G401 (cell line): Measurements from ENCODE around the gene GRIK5. TPM values are rescaled to one million over a fixed set of nuclear protein-coding genes. Genes with fewer than 3 reads are reported as not detected.

Experiments
- DNase-seq: peaks from one replicate; pipeline ENCODE4 v3.0.0-alpha.2; 2015; ENCODE audit warnings: low spot score
- in situ Hi-C: cut with HindIII; loops from 2 replicates; pipeline ENCODE4 v1.10.0; 2016; ENCODE audit warnings: low sequenced_read_pairs, mixed read lengths
- total RNA-seq: library from RNA; depleted of rRNA; stranded (reverse); fragments of >200 nt; shearing (Covaris generic); gene quantifications from 2 replicates; pipeline ENCODE4 v1.2.3, GENCODE V29; 2014

Gene GRIK5
- total RNA-seq, 1 experiment from 2014 or later, result 1.1 TPM

DNA sequence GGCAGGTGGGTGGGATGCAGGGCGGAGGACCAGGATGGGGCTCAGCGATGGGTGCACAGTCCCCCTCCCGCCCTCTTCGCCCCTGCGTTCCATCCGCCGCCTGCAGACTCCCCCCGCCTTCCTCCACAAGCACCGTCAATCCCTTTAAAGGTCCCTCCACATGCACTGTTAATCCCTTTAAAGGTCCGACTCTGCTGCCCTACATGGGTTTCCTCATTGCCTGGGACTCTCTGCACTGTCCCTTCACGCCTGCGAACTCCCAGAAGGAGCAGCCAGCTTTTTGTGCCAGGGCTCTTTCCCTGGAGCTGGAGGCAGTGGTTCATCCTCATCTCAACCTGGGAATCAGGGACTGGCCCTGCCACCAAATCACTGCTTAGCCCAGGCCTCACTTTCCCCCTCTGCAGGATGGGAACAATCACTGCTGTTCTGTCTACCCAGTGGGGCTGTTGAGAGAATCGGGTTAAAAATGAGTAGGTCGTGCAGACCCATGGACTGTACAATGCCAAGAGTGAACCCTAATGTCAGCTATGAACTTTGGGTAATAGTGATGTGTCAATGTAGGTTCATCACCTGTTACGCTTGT lies 26.3 kb upstream of the GRIK5 start:
- DNase-seq, result no peak
- in situ Hi-C loops, result no loop called here

DNA sequence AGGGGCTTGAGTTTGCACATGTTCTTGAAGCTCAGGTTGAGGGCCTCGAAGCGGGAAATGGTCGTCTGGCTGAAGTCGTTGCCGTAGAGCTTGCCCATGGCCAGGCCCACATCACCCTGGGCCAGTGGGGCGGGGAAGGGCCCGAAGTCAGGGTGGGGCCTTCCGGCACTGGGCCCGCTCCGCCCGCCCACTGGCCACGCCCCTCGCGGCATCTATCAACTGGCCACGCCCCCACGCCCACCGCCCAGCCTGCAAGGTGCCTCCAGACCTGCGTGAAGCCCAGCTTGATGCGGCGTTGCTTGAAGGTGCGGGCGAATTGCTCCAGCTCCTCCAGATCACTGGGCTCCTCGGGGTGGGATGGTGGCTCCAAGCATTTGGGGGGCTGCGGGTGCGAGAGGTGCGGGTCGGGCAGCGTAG lies 25.8 kb upstream of the GRIK5 start:
- no peak for DNase-seq
- in situ Hi-C loops, result no loop called here

DNA sequence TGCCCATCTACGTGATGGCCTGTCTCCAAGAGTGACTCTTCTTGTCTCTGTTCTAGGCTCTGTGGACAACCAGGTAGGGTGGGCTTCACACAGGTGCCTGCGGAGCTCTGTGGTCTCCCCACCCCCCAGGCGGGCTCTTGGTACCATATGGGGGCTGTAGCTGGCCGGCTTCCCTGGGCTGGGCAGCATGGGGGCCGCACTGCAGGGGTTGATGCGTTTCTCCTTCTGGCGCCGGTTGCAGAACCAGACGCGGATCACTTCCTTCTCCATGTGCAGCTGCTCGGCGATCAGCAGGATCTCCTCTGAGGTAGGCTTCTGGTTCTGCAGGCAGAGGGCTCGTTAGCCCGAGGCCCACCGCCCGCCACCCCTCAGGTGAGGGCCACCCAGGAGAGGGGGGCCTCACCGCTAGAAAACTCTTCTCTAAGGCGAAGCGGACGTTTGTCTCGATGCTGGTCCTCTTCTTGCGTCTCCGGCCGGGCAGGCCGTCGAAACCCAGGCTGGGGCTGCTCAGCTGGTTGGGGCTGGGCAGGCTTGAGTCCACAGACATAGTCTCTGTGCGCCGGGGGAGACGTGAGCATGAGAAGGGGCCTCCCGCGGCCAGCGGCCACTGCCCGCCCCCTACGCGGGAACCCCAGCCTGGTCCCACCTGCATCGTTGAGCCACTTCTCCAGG lies 25.3 kb upstream of the GRIK5 start:
- in situ Hi-C loops, result no loop called here
- no peak for DNase-seq

- DNase-seq, result no peak
- in situ Hi-C loops, result no loop called here
Observed at GRCh38 chr19:42093926-42094325, 23.9 kb upstream of the GRIK5 start.

- no peak for DNase-seq
- in situ Hi-C loops, result no loop called here
Observed at GRCh38 chr19:42093505-42093904, 23.5 kb upstream of the GRIK5 start.

GRCh38 chr19:42092350-42092749 lies 22.3 kb upstream of the GRIK5 start:
- DNase-seq, result no peak
- in situ Hi-C loops, result no loop called here

GRCh38 chr19:42091742-42092141 lies 21.7 kb upstream of the GRIK5 start:
- DNase-seq, result no peak
- in situ Hi-C loops, result no loop called here

GRCh38 chr19:42091300-42091699 lies 21.3 kb upstream of the GRIK5 start:
- in situ Hi-C loops, result no loop called here
- no peak for DNase-seq

DNA sequence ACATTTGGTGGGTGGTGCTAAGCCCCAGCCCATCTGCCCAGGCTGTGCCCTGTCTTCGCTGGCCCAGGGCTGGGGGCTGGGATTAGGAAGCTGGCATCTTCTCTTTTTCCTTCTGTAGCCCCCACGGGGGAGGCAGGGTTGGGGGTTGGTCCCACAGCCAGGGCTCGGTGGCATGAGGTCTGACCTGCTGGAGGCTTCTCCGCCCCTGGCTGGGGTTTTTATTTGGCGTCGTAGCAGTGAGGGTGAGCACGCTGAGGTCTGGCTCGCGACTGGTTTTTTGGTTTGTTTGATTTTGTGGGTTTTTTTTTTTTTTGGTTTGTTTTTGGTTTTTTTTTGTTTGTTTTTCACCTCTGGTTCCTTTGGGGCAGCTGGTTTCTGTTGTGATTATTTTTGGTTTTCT lies 20.7 kb upstream of the GRIK5 start:
- in situ Hi-C loops, result no loop called here
- no peak for DNase-seq

DNA sequence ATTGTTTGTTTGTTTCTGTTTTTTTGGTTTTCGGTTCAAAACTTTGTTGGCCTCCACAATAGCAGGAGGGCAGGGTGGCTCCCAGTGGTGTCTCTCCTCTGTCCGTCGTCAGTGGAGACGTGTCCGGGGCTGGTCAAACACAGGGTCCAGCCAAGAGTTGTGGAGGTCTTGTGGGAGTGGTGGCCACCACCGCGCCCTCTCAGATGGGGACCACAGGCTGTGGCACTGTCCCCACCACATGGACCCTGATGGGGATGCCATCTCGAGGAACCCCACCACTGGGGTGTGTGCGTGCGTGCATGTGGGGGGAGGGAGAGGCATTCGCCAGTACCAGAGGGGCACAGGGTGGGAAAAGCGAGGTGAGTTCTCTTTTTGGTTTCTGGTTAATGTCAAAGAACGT lies 19.8 kb upstream of the GRIK5 start:
- DNase-seq, result no peak
- in situ Hi-C loops, result no loop called here

DNA sequence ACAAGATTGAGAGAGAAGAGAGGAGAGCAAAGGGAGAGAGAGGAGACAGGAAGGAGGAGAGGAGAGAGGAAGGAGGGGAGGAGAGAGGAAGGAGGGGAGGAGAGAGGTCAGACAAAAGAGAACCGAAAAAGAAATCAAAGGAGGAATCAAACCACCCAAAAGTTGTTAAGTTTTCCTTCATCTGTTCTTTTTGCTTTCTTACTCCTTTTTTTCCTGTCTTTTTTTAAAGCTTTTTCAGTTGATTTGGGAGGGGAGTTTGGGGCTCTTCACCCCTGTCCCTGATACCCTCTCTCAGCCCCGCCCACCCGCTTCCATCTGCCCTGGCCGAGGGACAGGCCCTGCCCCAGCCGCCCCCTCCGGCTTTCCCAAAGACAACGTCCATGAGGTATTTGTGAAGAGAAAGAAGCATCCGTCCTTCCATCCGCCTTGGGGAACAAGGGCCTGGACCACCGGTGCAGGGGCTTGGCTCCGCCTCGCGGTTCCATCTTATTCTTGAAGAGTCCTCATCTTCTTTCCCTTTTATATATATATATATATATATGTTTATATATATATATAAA lies 19.3 kb upstream of the GRIK5 start:
- DNase-seq, result no peak

DNA sequence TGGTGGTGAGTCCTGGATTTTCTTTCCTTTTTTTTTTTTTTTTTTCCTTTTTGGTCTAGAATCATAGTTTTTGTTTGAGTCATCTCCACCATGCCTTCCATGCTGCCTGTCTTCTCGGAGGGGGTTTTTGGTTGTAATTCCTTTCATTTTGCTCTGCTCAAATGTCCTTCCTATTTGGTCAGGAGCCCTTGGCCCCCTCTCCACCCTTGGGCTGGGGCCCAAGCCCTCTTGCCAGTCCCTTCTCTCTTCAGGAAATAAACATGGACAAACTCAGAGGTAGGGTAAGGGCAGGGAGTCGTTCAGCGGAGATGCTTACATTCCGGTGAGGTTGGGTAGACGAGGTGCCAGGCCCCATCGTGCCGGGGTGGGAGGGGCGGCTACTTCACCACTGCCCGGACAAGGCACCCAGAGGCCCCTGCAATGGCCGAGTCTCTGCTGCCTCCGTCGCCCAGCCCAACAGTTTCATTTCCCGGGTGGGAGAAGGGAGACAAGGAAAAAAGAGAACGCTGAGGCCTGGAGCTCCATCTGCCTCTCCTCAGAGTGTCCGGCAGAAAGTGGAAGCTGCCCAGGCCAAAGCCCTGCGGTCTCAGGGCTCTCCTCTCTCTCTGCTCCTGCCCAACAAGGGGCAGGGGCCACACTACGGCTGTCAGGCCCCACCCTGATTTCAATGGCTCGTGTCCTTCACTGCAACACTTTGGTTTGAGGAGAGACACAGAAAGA lies 18.6 kb upstream of the GRIK5 start:
- in situ Hi-C loops, result no loop called here
- no peak for DNase-seq

More for the DNA sequence above, 19.3 kb upstream of the GRIK5 start:
- in situ Hi-C loops, result no loop called here

GRCh38 chr19:42086770-42087550 lies 17.0 kb upstream of the GRIK5 start:
- DNase-seq, result no peak
- in situ Hi-C loops, result no loop called here

GRCh38 chr19:42086188-42086736 lies 16.3 kb upstream of the GRIK5 start:
- no peak for DNase-seq
- in situ Hi-C loops, result no loop called here

- no peak for DNase-seq
- in situ Hi-C loops, result no loop called here
Observed at GRCh38 chr19:42083537-42083936, 13.5 kb upstream of the GRIK5 start.

- peak; percentile 58 for DNase-seq
Observed at GRCh38 chr19:42081584-42082203, 11.7 kb upstream of the GRIK5 start.

GRCh38 chr19:42080764-42081375 lies 10.9 kb upstream of the GRIK5 start:
- in situ Hi-C loops, result no loop called here
- DNase-seq, result no peak

More at GRCh38 chr19:42081584-42082203, 11.7 kb upstream of the GRIK5 start:
- in situ Hi-C loops, result no loop called here
